Psoas muscle (tissue), 8 donors: ENCODE measurements around the gene RIBC2. TPM values are rescaled to one million over a fixed set of nuclear protein-coding genes. Genes with fewer than 3 reads are reported as not detected.

Experiments
- ATAC-seq, 4 donors: fragments of 200-7000 bp; cut with Tn5 transposase; one replicate each; pipeline ENCODE4 v1.9.1; 2020; ENCODE audit warnings: moderate library complexity in 3 of 4, mild to moderate bottlenecking in 2 of 4
- DNase-seq, 2 donors: peaks; one replicate each; pipeline ENCODE4 v3.0.0-alpha.2; 2020
- H3K27ac ChIP-seq: fragments of 200-600 bp; one replicate; pipeline ENCODE4 v1.8.0; 2022
- H3K27me3 ChIP-seq, 3 donors: fragments of 200-600 bp in 1 of 3; one replicate each; pipeline versions ENCODE4 v1.6.1 to v1.8.0; 2013 to 2022; ENCODE audit warnings: low read length in 2 of 3, mild to moderate bottlenecking in 2 of 3, moderate library complexity in 1 of 3; ENCODE audit not compliant: insufficient read depth in 3 of 3
- H3K36me3 ChIP-seq, 2 donors: fragments of 200-600 bp in 1 of 2; one replicate each; pipeline versions ENCODE4 v1.6.1 to v1.8.0; 2013 to 2022; ENCODE audit warnings: low read depth in 1 of 2, mild to moderate bottlenecking in 1 of 2, moderate library complexity in 1 of 2; ENCODE audit not compliant: insufficient read depth in 1 of 2
- H3K4me1 ChIP-seq: fragments of 200-600 bp; one replicate; pipeline ENCODE4 v1.8.0; 2022
- H3K4me3 ChIP-seq: fragments of 200-600 bp; one replicate; pipeline ENCODE4 v1.8.0; 2022; ENCODE audit warnings: mild to moderate bottlenecking
- H3K9me3 ChIP-seq: fragments of 200-600 bp; one replicate; pipeline ENCODE4 v1.8.0; 2022
- WGBS, 3 donors: extraction: QIAGEN DNeasy Blood & Tissue Kit; methylation state at CpG; one replicate each; pipeline versions ENCODE4 v1.1.6 to v1.1.7; 2013; 5-methylcytosine and 5-hydroxymethylcytosine counted together
- intact Hi-C, 2 donors: fragments of 100-400 bp; cut with DNase I; formaldehyde crosslinking; loops; one replicate each; pipeline versions ENCODE4 v1.11.0 to v1.14.2; 2022
- polyA plus RNA-seq, 3 donors: library from polyadenylated mRNA; stranded (reverse); fragments of 200-250 nt; gene quantifications; one replicate each; pipeline ENCODE4 v1.2.3, GENCODE V29; 2013
- total RNA-seq, 4 donors: library from RNA; stranded (reverse); fragmentation: NEBNext Ultra II Directional in 2 of 4; extraction: Animal tissue kit (Norgen Biotek cat#: 25700) in 2 of 4; gene quantifications; one replicate each; pipeline versions ENCODE4 v1.2.1 to v1.2.4, GENCODE V29; 2021 to 2023
- TF ChIP-seq, protein P1 (sequence below): fragments of 200-600 bp; IDR thresholded peaks from one replicate; pipeline ENCODE4 v1.8.0; 2022; ENCODE audit warnings: antibody characterized with exemption
- donor health status: healthy with polysubstance abuse.
- donor health status: DM: no; HTN: no; CAD: no; lungs with moderate emphysema.
- donor health status: Bipolar disorder and iron deficiency.
- donor health status: healthy.
- donor health status: DM: yes; HTN: yes; CAD: no.
- donor health status: DM: no; HTN: no; CAD: no.
- donor health status: DM: no; HTN: no; CAD: no.
- donor health status: DM: yes; HTN: yes; CAD: no.

The RIBC2 gene
- total and polyA plus RNA-seq, 7 donors = 0.04 TPM; not detected in 6

DNA sequence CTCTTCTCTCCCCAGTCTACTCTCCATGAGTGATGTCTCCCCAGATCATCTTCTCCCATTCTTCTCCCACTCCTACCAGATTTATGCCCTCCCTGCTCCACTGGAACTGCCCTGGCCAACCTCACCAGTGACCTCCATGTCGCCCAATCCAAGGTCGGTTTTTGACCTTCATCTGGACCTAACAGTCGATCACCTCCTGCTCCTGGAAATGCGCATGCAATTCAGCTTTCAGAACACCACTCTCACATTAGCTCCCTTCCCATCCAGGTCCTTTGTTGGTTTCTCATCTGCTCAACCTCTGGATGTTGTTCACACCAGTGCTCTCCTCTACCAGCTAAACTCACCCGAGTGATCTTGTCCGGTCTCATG is 5.3 kb downstream of the RIBC2 start:
- intact Hi-C loops = no loop called here
- no peaks in the 10 kb centered on the region for H3K36me3 ChIP-seq
- H3K9me3 ChIP-seq = no peaks in the 10 kb centered on the region
- no peaks in the 10 kb centered on the region for H3K27me3 ChIP-seq
- ATAC-seq (no peak), DNase-seq (no peak)
- 94 to 97% (median 96%) methylated on average over 6 of the region's 6 CpGs for WGBS, 3 donors
- no peak overlapping the region for H3K4me3 ChIP-seq
- TF ChIP-seq, protein P1, sequence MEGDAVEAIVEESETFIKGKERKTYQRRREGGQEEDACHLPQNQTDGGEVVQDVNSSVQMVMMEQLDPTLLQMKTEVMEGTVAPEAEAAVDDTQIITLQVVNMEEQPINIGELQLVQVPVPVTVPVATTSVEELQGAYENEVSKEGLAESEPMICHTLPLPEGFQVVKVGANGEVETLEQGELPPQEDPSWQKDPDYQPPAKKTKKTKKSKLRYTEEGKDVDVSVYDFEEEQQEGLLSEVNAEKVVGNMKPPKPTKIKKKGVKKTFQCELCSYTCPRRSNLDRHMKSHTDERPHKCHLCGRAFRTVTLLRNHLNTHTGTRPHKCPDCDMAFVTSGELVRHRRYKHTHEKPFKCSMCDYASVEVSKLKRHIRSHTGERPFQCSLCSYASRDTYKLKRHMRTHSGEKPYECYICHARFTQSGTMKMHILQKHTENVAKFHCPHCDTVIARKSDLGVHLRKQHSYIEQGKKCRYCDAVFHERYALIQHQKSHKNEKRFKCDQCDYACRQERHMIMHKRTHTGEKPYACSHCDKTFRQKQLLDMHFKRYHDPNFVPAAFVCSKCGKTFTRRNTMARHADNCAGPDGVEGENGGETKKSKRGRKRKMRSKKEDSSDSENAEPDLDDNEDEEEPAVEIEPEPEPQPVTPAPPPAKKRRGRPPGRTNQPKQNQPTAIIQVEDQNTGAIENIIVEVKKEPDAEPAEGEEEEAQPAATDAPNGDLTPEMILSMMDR = no peak
- H3K4me1 ChIP-seq = peaks cover 4% of the 10 kb centered on the region
- no peak overlapping the region for H3K27ac ChIP-seq

DNA sequence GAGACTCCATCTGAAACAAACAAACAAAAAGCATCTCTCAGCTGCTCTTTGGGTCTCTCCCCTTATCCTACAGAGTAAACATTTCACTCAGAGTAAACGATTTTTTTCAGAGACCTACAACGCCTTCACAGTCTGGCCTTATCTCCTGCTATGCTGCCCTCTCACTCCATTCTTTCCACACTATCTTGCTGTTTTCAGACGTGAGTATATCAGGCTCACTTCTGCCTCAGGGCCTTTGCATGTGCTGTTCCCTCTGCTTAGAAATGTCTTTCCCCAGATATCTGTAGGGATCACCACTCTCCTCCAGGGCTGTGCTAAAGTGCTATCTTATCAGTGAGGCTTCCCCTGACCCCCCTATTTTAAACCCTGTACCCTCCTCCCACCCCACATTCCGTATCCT is 6.5 kb downstream of the RIBC2 start:
- Histone ChIP-seq H3K27ac (no peak overlapping the region), H3K9me3 (no peaks in the 10 kb centered on the region), H3K27me3 (no peaks in the 10 kb centered on the region), H3K36me3 (no peaks in the 10 kb centered on the region), H3K4me1 (no peaks in the 10 kb centered on the region), H3K4me3 (no peak overlapping the region)
- intact Hi-C loops = no loop called here
- TF ChIP-seq, protein P1 = no peak
- DNase-seq = no peak
- 93 to 95% (median 94%) methylated on average over 4 of the region's 4 CpGs for WGBS, 3 donors
- no peak for ATAC-seq

DNA sequence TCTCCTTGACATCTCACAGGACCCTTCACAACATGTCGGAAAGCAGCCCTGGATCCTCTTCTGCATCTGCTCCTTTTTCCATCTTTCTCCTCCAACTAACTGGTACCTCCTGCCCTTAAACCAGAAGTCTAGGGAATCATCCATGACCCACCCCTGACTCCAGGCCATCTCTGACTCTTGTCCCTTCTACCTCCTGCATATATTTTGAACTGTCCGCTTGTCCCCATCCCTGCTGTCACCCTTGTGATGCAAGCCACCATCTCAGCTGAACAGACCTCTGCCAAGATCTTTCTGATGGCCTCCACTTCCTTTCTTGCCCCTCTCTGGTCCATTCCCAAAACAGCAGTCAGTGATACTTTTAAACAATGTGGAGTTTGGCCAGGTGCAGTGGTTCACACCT is 7.0 kb downstream of the RIBC2 start:
- ATAC-seq = no peak
- DNase-seq = no peak
- TF ChIP-seq, protein P1 = no peak
- H3K4me3 ChIP-seq = no peak overlapping the region
- no peak overlapping the region for H3K27ac ChIP-seq
- no peaks in the 10 kb centered on the region for H3K9me3 ChIP-seq
- no peaks in the 10 kb centered on the region for H3K36me3 ChIP-seq
- H3K4me1 ChIP-seq = no peaks in the 10 kb centered on the region
- intact Hi-C loops = no loop called here
- WGBS, 3 donors = 95 to 100% (median 97%) methylated on average over 2 of the region's 2 CpGs
- H3K27me3 ChIP-seq = no peaks in the 10 kb centered on the region

DNA sequence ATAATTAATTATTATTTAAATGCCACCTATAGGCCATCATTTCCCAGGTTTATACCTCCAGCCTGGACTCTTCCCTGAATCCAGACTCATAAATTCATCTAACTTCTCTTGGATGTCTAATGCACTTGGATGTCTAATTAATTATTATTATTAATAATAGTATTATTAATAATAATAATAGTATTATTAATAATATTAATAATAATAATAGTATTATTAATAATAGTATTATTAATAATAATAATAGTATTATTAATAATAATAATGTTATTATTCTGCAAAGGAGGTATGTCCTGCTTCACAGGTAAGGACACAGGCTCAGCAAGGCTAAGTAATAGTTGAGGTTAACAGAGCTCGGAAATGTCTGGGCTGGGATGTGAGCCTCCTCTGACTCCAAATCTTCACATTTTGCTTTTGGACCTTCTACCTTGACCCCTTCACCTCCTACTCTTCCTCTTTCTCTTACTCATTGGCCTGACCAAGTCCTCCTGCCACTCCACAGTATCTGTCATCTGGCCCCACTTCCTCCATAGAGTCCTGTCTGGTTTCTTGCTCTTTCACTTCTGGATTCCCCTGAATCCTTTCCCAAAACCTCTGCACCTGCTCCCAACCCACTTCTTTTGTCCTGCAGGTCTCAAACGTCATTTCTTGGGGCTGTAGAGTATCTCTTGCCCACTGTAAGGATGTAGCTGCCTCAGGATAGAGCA is 8.0 kb downstream of the RIBC2 start:
- Histone ChIP-seq H3K27ac (no peak overlapping the region), H3K9me3 (no peaks in the 10 kb centered on the region), H3K36me3 (no peaks in the 10 kb centered on the region), H3K27me3 (no peaks in the 10 kb centered on the region), H3K4me3 (no peak overlapping the region), H3K4me1 (no peaks in the 10 kb centered on the region)
- TF ChIP-seq, protein P1 = no peak
- DNase-seq = no peak
- intact Hi-C loops = no loop called here
- ATAC-seq = no peak
- WGBS, 3 donors = 61 to 77% (median 66%) methylated on average over 2 of the region's 2 CpGs
